GM12864 (cell line): ENCODE data around the gene OR51I1.

ENCODE experiments used
- DNase-seq: peaks from one replicate; pipeline ENCODE4 v3.0.0-alpha.2; 2011; ENCODE audit warnings: low read depth
- H3K4me3 ChIP-seq: 2 replicates; pipeline ENCODE4 v1.5.1; 2011; ENCODE audit warnings: mild to moderate bottlenecking, low read depth, low read length, control low read depth
- CTCF ChIP-seq: IDR thresholded peaks from 2 replicates; pipeline ENCODE4 v1.5.1; 2011; ENCODE audit warnings: low read depth, mild to moderate bottlenecking, moderate library complexity, low read length, control low read depth, inconsistent platforms; ENCODE audit errors: missing control alignments

Gene OR51I1

GRCh38 chr11:5423131-5423530, 18.2 kb downstream of the OR51I1 start:
- no peak for DNase-seq
- TF ChIP-seq CTCF, result no peak
- no peak overlapping the region for H3K4me3 ChIP-seq

- H3K4me3 ChIP-seq, result no peak within 1 kb of the TSS
- DNase-seq, result no peak
- no peak for TF ChIP-seq CTCF
These were observed 19.5 kb downstream of the OR51I1 start, which contains the start of gene OR51Q1 for GRCh38 chr11:5421811-5422210. Gene OR51Q1, plus strand, starts transcription at chr11:5422111. Its CDS starts 90 bp downstream, at chr11:5422201.

GRCh38 chr11:5420993-5421392, 20.3 kb downstream of the OR51I1 start:
- no peak overlapping the region for H3K4me3 ChIP-seq
- DNase-seq, result no peak
- no peak for TF ChIP-seq CTCF

GRCh38 chr11:5405173-5405572, 36.1 kb downstream of the OR51I1 start:
- DNase-seq, result no peak
- no peak overlapping the region for H3K4me3 ChIP-seq
- TF ChIP-seq CTCF, result no peak

GRCh38 chr11:5398936-5399335, 42.4 kb downstream of the OR51I1 start:
- no peak overlapping the region for H3K4me3 ChIP-seq
- no peak for DNase-seq
- no peak for TF ChIP-seq CTCF

GRCh38 chr11:5394091-5394490, 47.2 kb downstream of the OR51I1 start:
- no peak overlapping the region for H3K4me3 ChIP-seq
- TF ChIP-seq CTCF, result no peak
- DNase-seq, result no peak
